ENCODE measurements around the gene FLRT2.

FLRT2 gene

DNA sequence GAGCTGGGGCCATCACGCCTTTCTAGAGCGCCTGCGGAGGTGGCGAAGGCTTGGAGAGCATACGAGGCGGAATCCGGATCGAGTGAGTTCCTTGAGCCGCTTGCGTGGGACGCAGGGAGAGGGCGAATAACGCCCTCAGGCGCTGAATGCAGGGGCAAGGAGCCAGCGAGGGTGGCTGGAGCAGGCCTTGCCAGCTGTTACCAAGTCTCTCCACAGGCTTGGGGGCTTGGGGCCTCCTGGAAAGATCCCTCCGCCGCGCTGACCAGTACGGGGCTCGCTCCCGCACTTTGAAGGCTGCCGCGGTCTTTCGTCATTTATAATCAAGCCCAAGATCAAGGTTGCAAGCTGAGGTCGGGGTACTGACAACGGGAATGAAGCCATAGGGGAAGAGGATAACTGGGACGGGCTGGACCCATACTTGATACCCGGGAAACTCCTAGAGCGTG is 1.2 kb downstream of the FLRT2 start:
- no peak for DNase-seq (ENCODE audit: low read depth)

DNA sequence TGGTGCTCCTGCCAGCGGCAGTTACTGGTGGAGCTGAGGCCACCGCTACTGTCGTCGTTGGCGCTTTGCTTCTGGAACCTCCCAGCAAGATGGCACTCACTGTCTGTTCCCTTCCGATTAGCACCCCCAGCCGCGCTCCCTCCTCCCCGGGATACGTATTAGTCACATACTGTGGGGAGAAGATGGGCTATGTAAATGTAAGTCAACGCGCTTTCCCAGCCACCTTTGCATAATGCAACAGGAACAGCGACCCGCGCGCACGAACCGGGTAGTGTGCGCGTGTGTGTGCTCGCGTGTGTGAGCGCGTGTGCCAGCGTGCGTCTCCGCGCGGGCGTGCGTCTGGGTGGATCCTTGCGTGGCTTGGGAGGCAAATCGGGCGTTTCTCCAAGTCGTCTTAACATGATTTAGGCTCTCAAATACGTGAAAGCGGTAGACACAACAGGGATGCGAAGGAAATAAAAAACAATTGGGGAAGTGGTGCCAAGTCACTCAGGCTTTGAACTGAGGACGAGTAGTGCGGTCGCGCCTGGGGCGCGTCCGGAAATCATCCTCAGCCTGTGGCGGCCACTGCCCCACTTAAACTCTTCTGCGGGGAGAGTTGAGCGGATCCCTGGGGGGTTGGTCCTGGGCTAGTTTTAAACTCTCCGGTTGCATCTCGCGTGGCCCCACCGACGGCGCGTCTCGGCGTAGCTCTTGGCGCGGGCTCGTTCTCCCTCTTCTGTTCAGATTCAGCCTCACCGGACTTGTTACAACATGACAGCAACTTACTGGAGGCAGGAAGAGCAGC is 1.8 kb downstream of the FLRT2 start:
- no peak for DNase-seq (ENCODE audit: low read depth)

DNA sequence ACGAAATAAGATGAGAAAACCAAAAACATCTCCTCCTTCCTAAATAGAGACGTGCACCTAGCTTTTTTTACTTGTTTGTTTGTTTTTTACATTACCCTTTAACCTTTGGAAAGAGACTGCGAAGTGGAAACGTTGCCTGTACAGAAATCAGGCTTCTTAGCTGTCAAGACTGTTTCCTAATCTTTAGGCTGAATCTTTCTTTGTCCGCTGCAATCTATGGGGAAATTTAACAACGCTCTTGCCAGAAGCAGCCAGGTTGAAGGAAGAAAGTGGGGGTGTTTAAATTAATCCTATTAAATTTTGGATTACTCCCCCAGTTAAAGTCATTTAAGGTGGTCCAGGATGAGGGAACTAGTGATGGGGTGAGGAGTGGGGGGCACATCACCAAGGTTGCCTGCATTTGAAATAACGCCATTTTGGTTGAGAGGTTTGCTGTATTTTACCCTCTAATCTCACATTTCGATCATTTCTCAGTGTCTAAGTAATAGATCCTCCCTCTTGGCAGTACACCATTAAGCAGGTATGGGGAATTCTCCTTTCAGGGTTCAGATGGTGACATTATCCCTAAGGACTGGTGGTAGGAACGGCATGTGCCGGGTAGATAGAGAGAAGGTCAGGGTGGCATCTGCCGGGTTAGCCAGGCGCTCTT is 2.6 kb downstream of the FLRT2 start:
- DNase-seq (ENCODE audit: low read depth) = no peak

DNA sequence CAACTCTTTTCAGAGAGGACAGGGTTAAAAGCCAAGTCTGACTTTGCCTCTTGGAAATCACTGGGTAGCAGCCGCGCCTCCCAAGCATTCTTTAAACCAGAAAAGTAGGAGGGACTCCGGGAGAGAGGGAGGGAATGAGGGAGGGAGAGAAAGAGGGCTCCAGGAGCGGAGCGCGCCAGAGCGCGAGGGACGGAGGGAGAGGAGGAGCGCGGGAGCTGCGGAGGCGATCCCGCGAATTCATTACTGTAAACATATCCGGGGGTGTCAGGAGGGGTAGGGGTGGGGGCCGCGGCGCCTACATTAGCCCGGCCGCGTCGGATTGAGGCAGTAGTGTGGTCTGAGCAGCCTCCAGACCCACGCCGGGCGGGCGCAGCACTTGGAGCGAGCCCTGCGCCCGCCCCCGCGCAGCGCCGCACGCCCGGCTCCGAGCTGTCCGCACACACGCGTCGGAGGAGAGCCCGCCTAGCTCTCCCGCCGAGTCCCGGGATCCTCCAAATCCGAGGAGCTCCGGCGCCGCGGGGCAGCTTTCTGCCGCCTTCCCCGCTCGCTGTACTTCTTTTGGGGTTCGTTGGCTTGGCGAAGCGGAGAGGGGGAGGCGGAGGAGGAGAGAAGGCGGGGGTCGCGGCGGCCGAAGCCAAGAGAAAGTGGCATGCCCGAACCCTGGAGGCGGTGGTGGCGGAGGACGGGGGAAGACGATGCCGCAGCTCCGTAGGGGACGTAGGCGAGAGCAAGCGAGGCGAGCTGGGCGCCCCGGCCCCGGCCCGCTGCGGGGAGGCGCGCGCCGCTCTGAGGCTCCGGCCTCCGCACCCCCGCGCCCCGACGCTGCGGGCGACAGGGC is 3.3 kb downstream of the FLRT2 start:
- no peak for DNase-seq (ENCODE audit: low read depth)

DNA sequence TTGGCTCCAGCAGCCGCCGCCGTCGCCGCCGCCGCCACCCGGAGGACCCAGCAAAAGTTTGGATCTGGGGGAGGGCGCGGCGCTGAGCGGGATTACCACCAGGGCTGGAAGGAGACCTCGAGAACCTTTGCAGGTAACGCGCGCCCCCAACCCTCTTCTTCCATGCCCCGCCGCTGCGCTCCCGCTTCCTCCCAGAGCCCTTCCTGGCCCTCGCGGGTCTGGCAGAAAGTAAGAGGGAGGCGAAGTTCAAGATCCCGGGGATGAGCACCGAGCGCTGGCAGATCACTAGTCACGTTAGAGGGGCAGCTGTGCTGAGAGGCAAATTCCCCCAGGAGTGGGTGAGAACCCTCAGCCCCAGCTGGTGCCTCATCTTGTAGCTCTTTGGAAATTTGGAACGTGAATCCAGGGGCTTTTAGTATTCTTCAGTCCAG is 3.9 kb downstream of the FLRT2 start:
- DNase-seq (ENCODE audit: low read depth) = no peak

DNA sequence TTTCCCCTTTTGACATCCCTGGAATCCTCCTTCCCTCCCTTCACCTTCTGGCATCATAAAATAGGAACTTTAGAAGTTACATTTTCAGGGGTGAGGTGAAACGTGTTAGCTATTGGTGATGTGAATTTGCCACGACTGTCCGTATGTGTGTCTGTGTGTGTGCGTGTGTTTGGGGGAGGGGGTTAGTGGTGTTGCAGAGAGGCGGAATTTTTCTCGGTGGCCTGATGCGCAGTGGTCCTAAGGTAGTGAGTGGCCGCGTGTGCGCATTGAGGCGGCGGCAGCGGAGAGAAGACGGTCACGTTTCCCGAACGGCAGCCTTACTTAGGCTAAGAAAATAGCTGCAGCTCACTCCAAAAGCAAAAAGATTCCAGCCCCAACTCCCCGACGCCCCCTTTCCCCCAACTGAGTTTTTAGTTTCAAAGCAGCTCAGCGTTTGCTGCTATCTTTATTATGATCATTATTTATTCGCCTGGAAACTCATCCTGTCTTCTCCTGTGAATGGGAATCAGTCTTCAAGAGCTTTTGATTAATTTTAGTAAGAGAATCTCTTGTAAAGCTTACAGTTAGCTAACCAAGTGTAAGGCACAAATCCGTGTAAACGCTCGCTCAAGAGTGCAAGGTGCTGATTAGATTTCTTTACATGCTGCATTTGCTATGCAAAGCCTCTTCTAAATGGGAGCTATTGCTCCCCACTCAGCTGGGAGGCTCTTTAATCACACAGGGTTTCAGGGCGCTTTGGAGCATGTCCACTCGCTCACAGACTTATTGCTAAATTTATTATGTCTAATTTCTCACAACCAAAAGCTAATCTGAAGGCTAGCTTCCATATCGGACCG is 4.7 kb downstream of the FLRT2 start:
- no peak for DNase-seq (ENCODE audit: low read depth)

DNA sequence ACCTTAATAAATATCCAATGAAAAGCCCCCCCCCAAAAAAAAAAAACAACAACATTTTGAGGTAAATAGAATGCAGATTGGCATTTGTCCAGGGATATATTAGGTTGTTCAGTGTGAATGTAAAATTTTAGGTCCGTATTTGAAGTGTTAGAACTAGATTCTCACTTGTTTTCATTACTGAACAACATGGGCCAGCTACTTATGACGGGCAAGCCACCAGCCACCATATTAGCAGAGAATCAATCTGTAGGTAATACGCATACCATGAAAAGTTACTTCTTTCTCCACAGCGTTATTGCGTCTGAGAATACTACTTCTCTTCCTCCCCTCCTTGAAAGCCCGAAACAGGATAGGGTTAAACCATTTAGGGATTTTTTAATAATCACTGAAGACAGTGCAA is 5.4 kb downstream of the FLRT2 start:
- DNase-seq (ENCODE audit: low read depth) = no peak

DNA sequence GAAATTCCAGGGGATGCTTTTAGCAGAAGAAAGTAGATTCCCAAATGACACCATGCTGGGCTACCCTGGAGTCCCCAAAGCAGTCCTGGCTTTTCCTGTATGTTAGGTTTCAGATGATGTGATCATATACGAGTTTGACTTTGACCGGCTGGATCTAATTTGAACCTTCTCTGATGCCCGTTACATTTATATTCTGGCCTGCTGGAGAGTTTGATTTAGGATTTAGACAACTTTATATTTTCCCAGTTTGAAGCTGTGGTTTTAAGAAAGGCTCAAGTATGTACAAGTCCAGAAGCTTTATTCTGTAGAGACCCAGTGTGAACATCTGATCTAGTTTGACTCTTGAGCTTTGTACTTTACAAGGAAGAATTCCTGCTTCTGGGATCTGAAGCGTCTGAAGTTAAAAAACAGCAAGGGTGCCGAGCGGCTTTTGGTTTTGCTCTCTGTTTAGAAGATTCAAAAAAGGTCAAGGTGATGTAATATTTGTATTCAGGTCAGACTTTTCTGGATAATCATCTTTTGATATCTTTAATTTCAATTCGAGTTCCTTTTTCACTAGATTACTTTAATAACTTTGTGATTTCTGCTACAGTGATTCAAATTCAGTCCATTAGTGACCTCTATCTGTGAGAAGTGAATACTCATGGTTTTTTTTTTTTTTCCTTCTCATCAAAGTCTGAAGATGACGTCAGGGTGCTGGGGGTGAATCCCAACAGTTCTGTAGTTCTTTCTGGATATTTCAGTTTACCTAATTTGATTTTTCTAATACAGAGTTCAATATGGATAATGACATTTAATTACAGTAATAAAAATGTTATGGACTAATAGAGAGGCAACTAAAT is 6.3 kb downstream of the FLRT2 start:
- DNase-seq (ENCODE audit: low read depth) = no peak

DNA sequence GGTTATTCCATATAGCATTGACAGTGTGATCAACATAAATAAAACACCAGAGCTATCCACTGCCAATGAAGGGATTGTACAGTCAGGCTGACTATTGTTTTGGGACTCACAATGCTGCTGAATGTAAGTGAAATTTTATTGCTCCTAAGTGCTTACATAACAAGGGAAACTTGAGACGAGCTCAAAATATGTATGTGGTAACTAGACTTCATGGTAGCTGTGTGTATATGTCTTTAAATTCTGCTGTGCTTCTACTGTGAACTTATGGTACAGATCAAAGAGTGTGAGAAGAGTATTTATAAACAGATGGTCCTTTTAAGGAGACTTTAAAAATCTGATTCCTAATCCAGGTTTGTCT is 6.9 kb downstream of the FLRT2 start:
- DNase-seq (ENCODE audit: low read depth) = no peak

DNA sequence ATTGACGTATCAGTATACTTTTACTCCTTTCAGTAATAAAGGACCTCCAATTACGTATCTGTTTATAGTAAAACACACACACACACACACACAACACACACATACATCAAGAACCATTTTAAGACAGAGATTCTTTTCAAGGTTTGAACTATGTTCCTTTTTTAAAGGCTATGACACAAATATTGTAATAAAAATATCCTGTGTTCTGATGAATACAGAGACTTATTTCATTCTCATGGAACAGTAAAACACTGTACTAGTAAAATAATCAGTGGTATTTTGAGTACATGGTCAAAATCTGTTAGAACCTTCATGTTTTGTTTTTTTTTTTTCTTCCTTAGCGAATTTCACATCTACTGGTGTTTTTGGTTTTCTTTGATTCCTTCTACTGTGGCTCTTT is 7.6 kb downstream of the FLRT2 start:
- DNase-seq (ENCODE audit: low read depth) = no peak

DNA sequence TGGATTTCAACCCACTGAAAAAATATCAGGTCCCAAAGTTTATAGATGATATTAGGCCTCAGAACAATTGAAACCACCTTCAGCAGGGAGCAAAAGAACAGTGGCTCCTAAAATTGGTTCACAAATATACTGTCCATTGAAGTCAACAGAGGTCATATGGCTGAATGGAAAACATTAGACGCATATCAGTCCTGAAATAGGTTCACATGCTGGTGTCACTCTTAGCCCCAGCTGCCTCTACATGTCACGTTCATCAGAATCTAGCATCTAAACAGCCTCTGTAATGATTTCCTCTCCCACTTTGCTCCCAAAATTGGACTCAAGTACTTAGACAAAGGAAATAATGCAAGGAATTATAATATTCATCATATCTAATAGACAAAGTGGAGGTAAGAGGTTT is 8.7 kb downstream of the FLRT2 start:
- DNase-seq (ENCODE audit: low read depth) = no peak

DNA sequence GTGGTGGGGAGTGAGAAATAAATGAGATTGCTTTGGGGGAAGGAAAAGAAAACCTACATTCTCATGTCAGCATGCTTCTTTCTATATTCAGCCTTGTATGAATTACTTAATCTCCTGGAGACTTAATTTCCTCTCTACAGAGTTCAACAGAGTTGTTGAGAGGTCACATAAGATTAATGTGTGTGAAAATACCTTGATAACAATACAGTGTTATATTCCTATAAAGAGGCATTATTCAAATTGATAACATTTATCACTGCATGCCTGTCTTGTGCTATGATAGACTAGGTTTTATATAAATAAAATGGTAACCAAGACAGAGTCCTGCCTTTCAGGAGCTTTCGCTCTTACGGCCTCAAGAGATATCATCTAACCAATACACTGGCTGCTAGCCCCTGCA is 9.6 kb downstream of the FLRT2 start:
- no peak for DNase-seq (ENCODE audit: low read depth)

DNA sequence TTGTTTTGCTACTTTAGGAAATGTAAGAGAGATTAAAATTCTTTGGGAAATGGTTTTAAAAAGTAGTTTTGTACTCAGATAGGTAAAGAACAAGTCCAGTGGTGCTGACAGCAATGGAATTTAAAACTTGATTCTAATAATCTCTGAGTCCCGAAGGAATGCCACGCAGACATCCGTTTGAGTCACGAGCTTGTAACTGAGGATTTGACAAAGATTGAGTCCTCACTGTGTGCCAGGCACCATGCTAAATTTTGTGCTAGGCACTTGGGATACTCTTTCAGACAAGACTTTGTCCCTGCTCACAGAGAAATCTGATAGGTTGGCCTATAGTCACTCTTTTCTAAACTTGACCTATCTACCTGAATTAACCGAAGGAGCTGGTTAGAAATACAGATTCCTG is 12.7 kb downstream of the FLRT2 start:
- no peak for DNase-seq (ENCODE audit: low read depth)

DNA sequence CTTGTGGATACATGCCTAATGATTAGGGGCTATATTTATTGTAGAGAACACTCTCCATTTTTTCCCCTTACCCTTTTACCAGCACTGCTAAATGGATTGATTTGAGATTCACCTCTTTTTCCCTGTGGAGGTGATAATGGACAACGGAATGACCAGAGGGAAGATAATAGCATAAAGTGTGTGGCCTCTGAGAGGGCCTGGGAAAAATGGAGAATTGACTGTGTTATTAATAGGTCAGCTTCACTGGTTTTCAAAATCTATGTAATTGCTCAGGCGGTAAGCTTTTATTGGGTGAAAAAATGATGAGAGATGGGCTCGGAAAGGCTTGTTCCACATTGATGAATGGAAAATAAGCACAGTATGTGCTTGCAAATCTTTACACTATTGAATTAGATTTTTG is 15.8 kb downstream of the FLRT2 start:
- DNase-seq (ENCODE audit: low read depth) = no peak

DNA sequence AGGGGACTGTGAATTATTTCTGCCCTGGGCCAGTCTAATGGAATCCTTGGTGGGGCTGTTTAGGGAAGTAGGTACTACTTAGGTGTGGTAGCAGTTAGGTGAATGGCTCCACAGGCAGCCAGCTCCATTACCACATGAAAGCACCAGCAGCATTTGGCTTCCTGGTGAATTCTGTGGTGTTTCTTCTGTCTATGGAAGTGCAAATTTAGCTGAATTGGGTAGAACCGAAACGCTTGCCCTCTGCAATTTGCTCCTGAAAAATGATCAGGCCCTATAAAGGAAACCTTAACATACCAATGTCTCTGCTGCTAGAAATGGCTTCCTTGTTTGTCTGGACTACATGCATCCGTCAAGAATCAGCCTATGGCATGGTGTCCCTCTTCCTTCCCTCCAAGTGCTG is 16.4 kb downstream of the FLRT2 start:
- no peak for DNase-seq (ENCODE audit: low read depth)

DNA sequence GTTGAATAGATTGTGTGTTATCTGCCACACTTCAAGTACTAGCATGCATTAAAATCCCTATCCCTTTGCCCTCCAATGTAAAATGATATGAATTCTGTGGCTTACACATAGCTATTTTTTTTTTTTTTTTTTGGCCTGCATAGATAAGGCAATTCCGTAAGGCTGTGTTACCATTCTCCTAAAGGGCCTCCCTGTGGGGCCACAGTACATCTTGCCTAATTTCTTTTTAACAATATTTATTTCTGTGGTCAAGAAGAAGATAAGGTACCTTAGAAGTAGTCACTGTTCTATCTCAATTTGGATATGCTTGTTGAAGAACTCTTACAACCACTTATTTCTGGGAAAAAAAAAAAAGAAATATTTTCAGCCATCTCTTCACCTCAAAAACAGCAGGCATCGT is 19.8 kb downstream of the FLRT2 start:
- DNase-seq (ENCODE audit: low read depth) = no peak

DNA sequence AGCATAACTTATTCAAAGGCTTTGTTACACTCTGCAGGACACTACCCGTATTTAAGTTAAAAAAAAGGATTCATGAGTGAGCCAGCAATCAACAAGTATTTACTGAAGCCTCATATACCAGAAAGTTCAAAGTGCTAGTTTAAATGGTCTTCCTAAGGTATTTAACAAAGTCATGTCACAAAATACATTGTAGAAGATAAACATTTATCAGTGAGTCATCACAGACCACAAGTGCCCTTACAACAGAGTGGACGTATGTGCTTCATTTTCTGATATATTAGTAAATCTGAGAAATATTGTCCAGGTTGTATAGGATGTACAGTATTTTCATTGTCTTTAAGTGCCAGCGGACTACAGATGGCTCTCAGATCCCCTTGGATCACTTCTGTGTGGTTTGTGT is 24.2 kb downstream of the FLRT2 start:
- DNase-seq (ENCODE audit: low read depth) = no peak

DNA sequence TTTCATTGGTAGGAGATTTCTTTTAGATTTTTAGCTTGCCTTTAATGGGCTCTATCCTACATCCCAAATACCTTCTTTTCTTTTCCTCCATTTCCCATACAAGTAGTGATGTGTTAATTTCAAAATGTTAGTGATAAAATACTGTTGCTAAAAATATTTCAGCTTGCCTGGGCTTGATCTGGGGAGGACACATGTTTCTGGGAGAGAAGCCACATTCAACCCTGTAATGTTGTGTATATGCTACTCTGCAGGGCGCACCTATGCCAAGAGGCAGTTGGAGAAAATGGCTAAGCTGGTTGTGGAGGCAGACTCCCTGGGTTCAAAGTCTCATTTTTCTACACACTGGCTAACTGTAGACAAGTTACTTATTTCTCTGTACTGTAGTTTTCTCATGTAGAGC is 26.3 kb downstream of the FLRT2 start:
- no peak for DNase-seq (ENCODE audit: low read depth)

DNA sequence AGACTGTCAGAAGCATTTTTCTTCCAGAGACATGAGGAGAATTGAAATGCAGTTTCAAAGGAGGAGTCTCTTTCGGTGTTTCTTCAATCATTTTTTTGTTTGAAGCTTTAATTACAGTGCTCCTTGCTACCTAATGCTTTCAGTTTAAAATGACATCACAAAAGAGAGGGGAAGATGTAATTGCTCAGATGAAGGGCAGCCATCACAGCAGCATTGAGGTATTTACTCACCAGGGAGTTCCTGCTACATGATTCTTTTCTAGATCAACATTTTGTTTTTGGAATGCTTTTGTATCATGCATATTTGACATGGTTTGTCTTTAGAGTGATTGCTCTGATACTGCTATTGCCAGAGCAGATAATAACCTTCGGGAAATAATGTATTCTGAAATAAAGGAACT is 28.6 kb downstream of the FLRT2 start:
- DNase-seq (ENCODE audit: low read depth) = no peak

DNA sequence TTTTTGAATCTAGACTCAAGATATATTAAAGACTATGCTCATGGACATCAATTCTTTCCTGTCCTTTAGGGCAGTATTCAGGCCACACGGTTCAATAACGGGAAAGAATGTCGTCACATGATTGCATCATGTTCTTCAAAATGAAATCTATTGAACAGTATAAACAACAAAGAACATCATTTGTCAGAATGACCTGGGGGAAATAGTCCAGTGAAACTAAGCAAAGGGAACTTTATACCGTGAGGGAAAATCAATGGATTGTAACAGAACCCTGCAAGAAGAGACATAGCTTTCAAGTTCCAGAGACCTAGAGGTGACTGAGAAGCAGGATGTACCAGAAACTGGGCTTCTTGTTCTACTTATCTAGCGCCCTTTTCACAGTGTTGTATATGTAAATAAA is 32.7 kb downstream of the FLRT2 start:
- no peak for DNase-seq (ENCODE audit: low read depth)

DNA sequence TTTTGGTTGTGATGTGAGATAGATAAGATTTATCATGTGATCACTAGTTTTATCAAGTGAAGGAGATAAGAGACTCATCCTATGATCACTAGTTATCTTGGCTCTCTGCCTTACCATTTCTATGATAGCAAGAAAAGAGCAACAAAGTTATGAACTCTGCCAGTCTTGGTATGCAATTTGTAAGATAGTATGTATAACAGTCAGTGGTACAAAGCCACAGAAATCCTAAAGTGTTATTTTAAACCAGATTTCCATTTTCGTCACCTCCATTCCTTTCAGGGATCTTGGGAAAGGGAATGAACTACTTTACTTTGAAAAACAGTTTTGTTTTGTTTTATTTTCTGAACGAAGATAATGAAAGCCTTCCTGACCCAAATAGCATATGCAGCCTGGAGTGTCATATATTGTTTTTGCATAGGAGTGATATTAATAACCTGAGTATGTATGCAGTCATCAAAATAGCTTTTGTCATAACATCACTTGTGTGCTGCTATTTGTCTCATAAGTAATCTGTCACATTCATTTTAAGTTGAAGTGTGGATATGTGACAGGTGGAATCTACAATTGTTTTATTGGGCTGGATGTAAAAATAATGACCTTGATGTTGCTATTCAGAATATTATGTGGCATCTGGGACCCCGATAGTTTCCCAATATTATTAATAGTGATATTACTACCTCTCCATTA is 35.0 kb downstream of the FLRT2 start:
- no peak for DNase-seq (ENCODE audit: low read depth)
